Mononuclear cell (primary cell): ENCODE data around the gene WDR45B. TPM values are rescaled to one million over a fixed set of nuclear protein-coding genes. Genes with fewer than 3 reads are reported as not detected.

ENCODE experiments used
- H3K27me3 ChIP-seq: 2 replicates; pipeline ENCODE4 v1.6.0; 2011; ENCODE audit warnings: low read length, control low read depth; ENCODE audit not compliant: insufficient read depth
- H3K4me1 ChIP-seq: 2 replicates; pipeline ENCODE4 v1.5.1; 2011; ENCODE audit warnings: mild to moderate bottlenecking, low read length, control low read depth; ENCODE audit not compliant: insufficient read depth
- H3K4me3 ChIP-seq: 2 replicates; pipeline ENCODE4 v1.5.1; 2011; ENCODE audit warnings: mild to moderate bottlenecking, low read length, moderate library complexity
- H3K9me3 ChIP-seq: 2 replicates; pipeline ENCODE4 v1.5.1; 2011; ENCODE audit warnings: low read depth, mild to moderate bottlenecking, control low read depth, low read length
- total RNA-seq: library from RNA; depleted of rRNA; stranded (reverse); fragments of >200 nt; gene quantifications from one replicate; pipeline ENCODE4 v1.2.3, GENCODE V29; 2012

WDR45B gene
- total RNA-seq, 1 donor, result 73.3 TPM

DNA sequence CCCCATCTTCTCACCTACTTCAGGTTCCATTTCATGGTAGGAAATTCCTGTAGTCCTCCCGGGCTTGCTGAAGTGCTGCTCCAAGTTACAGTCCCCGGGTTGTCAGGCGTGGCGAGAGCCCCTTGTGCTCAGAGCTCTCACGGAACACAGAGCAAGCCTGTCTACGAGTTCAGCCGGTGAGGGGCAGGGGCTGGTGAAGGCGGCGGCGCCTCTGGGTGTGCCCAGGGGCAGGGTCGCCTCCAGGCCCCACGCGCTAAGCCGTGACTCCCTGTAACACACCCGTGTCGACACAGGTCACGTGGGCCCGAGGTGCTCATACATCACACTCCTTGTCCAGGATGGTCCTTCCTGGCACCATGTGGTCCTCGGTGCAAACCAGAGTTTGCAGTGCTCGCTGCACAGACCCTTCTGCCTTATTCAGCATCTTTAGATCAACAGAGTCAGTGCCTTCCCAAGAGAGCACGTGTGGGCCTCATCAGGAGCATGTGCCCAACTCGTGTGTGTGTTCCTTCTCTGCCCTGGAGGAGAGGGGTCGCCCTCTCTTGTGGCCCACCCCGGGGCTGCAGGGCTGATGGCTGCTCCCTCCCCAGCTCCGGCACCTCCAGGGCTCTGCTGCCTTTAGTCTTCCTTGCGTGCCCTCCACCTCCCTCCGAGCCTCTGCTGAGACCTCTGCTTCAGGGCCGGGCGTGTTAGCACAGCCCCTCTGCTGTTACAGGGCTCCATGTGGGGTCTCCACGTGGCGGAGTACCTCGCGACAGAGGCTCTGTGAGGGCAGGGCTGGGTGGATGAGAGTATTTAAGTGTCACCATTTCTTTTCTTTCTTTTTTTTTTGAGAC is 51.2 kb downstream of the WDR45B start:
- H3K4me1 ChIP-seq, result peaks cover 28% of the 10 kb centered on the region
- no peaks in the 10 kb centered on the region for H3K9me3 ChIP-seq
- H3K27me3 ChIP-seq, result no peaks in the 10 kb centered on the region
- no peak overlapping the region for H3K4me3 ChIP-seq

DNA sequence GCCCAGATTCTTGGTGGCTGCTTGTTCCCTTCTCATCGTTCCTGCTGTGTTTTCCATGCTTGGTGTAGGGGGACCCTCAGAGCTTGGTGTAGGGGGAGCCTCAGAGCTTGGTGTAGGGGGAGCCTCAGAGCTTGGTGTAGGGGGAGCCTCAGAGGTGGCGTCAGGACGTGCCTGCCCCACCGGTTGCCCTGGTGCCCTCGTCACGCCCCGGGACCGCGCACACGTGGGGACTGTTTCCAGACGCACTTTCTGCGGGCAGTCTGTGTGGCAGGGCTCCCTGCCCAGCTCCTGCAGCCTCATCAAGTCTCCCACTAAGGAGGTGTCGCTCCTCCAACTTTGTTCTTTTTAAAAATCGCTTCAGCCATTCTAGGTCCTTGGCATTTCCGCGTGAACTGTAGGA is 51.9 kb downstream of the WDR45B start:
- Histone ChIP-seq H3K27me3 (no peaks in the 10 kb centered on the region), H3K4me1 (peaks cover 36% of the 10 kb centered on the region), H3K9me3 (no peaks in the 10 kb centered on the region), H3K4me3 (no peak overlapping the region)

DNA sequence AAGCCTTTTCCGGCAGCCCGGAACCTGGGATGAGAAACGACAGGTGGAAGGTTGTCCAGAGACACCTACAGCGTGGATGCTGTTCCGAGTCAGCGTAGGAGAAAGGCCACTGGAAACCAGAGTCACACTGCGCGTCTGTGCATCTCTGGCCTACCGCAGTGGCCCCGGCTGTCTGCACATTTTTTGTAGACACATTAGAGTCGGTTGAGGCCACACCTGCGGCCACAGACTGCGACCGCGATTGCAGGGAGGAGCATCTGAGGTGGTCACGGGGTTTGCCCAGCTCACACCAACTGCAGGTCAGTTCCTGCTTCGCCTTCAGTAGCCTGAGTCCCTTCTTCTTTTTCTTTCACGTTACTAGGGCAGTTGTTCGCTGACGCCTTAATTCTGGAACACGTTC is 52.4 kb downstream of the WDR45B start:
- H3K27me3 ChIP-seq, result no peaks in the 10 kb centered on the region
- no peak overlapping the region for H3K4me3 ChIP-seq
- peaks cover 38% of the 10 kb centered on the region for H3K4me1 ChIP-seq
- no peaks in the 10 kb centered on the region for H3K9me3 ChIP-seq

DNA sequence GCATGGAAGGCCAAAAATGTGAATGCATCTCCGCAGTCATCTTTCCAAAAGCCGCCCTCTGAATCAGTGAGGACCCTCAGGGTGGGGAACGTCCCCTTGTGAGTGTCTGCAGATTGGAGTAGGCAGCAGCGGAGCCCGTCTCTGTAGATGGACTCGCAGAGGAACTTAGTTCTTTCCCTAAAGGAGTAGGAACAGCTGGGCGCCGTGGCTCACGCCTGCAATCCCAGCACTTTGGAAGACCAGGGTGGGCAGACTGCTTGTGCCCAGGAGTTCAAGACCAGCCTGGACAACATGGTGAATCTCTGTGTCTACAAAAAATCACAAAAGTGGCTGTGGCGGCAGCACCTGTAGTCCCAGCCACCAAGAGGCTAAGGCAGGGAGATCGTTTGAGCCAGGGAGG is 53.7 kb downstream of the WDR45B start:
- H3K27me3 ChIP-seq, result no peaks in the 10 kb centered on the region
- H3K9me3 ChIP-seq, result no peaks in the 10 kb centered on the region
- H3K4me3 ChIP-seq, result no peak overlapping the region
- peaks cover 38% of the 10 kb centered on the region for H3K4me1 ChIP-seq

DNA sequence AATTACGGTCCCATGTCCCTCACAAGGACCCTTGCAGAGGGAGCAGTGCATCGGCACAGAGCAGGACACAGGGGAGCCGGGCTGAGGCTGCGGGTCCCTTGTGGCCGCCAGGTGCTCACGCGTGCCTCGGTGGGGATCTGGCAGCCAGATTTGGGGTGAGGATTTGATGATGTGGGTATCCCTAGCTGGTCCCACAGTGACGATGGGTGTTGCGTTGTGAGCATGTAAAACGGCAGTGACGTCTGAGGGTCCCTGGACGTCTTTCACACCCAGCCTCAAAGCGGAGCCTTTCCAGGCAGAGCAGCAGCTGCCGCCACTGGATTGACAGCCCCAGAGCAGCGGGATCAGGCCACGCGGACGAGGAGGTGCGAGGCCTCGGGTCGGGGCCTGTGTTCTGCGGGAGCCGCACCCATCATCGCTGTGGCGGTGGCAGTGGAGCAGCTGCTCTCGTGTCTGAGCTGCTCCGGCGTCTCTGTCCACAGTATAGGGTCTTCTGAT is 54.6 kb downstream of the WDR45B start:
- Histone ChIP-seq H3K4me1 (peaks cover 38% of the 10 kb centered on the region), H3K9me3 (no peaks in the 10 kb centered on the region), H3K27me3 (no peaks in the 10 kb centered on the region), H3K4me3 (peak overlapping the region; percentile 42)

DNA sequence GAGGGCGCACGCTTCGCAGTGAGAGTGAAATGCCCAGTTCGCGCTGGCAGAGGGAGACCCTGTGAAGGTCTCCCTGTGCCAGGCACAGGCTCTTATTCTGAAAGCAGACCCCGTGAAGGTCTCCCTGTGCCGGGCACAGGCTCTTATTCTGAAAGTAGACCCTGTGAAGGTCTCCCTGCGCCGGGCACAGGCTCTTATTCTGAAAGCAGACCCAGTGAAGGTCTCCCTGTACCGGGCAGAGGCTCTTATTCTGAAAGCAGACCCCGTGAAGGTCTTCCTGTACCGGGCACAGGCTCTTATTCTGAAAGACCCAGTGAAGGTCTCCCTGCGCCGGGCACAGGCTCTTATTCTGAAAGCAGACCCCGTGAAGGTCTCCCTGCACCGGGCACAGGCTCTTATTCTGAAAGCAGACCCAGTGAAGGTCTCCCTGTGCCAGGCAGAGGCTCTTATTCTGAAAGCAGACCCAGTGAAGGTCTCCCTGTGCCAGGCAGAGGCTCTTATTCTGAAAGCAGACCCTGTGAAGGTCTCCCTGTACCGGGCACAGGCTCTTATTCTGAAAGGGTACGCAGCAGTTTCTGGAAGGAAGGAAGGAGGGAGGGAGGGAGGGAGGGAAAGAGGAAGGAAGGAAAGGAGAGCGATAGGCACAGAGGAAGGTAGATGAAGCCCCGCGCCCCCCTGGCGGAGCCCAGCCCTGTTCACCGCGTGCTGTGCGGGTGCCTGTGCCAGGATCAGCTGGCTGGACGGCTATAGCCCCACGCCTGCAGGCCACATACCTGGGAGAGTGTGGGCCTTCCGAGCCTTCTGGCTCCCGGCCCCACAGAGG is 55.3 kb downstream of the WDR45B start:
- Histone ChIP-seq H3K4me3 (peak overlapping the region; percentile 42), H3K4me1 (peaks cover 38% of the 10 kb centered on the region), H3K27me3 (no peaks in the 10 kb centered on the region)

DNA sequence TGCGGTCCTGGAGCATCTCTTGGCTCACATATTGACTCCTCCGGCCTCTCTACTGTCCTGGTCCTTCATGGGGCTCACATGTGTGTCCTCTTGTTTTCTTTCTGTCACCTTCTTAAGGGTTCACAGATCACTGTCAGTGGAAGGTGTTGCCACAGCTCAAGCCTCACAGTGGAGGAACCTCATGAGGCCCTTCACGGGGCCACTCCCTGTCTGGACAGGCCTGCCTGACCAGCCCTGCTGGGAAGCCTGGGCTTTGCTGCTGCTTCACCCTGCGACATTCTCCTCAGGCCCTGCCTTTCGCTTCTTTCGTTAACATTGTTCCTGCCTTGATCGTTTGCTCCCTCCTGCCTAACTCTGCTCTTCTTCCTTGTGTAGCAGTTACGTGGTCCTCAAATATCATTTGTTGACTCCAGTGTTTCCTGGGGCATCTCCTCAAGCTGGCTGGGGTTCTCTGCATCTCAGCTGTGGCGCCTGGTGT is 55.9 kb downstream of the WDR45B start:
- Histone ChIP-seq H3K4me1 (peaks cover 38% of the 10 kb centered on the region), H3K4me3 (no peak overlapping the region), H3K9me3 (no peaks in the 10 kb centered on the region), H3K27me3 (no peaks in the 10 kb centered on the region)

More for the DNA sequence above, 55.3 kb downstream of the WDR45B start:
- H3K9me3 ChIP-seq, result no peaks in the 10 kb centered on the region

DNA sequence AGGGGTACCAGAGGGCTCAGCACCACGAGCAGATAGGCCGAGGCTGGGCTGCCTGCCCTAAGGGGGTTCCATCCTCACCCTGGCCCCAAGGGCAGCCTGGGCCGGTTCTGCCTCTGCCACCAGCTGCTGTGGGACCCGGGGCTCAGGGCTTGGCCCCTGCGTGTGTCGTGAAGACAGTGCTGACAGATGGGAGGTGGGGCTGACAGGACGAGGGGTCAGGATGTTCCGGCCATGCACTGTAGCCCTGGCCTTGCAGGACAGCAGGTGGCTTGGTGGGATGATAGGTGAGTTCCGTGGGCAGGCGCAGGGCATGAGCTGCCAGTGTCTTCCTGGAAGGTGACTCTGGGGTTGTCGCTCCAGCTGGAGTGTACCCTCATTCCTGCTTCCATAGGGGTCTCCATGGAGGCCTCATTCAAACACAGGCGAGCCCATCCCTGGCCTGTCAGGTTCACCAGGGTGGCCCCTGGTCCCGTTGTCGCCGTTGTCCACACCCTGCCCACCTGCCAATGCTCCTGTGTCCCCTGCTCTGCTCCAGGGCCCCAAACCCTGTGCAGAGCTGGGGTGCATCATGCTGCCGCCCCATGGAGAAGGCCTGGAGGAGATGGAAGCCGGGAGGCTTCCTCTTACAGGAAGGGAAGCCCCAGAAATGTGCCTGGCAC is 57.2 kb downstream of the WDR45B start:
- H3K27me3 ChIP-seq, result no peaks in the 10 kb centered on the region
- H3K4me1 ChIP-seq, result peaks cover 43% of the 10 kb centered on the region
- H3K4me3 ChIP-seq, result no peak overlapping the region
- no peaks in the 10 kb centered on the region for H3K9me3 ChIP-seq

DNA sequence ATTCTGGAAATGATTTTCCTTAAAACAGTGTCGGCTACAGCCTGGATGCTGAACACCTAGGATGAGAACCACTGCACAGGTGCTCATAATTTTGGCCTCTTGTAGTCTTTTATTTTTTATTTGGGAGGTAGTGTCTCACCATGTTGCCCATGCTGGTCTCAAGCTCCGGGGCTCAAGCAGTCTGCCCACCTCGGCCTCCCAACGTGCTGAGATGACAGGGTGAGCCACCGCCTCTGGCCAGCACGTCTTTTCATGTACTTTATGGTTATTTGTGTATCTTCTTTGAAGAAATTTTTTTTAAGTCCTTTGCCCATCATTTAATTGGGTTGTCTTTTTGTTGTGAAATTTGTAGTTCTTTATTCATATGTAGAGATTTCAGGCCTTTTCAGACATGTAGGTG is 58.0 kb downstream of the WDR45B start:
- Histone ChIP-seq H3K27me3 (no peaks in the 10 kb centered on the region), H3K4me3 (no peak overlapping the region)

DNA sequence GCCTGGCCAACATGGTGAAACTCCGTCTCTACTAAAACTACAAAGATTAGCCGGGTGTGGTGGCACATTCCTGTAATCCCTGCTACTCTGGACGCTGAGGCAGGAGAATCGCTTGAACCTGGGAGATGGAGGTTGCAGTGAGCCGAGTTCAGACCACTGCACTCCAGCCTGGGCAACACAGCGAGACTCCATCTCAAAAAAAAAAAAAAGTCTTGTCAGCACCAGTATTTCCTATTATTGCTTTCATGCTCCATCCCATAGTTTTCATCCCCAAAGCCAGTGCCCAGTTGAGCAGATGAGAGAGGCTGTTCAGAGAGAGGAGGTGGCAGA is 58.4 kb downstream of the WDR45B start:
- no peaks in the 10 kb centered on the region for H3K27me3 ChIP-seq
- H3K9me3 ChIP-seq, result no peaks in the 10 kb centered on the region
- H3K4me3 ChIP-seq, result no peak overlapping the region
- peaks cover 42% of the 10 kb centered on the region for H3K4me1 ChIP-seq

More for the DNA sequence above, 58.0 kb downstream of the WDR45B start:
- Histone ChIP-seq H3K9me3 (no peaks in the 10 kb centered on the region), H3K4me1 (peaks cover 43% of the 10 kb centered on the region)

DNA sequence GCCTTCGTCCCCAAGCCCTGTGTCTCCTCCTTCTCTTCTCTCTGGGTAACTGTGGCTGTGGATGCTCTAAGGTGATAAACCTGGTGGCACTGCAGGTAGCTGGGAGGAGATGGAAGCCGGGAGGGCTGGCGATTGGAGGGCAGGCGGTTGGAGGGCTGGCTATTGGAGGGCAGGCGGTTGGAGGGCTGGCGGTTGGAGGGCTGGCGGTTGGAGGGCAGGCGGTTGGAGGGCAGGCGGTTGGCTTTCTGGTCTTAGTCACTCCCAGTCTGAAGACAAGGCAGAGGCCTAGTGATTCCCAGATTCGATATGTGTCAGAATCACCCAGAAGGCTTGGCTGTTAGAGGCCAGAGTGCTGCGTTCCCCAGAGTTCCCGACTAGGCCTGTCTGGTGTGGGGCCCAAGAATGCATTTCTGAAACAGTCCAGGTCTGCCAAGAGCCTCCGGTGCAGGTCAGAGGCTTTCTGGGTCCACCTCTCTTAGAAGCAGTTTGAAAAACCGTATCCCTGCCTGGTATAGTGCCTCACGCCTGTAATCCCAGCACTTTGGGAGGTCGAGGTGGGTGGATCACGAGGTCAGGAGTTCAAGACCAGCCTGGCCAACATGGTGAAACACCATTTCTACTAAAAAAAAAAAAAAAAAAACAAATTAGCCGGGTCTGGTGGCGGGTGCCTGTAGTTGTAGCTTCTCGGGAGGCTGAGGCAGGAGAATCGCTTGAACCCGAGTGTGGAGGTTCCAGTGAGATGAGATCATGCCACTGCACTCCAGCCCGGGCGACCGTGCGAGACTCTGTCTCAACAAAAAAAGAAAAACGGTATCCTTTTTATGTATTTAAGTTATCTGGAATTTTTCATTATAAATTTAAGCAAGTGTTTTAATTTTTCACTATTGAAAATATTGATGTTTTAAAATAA is 59.7 kb downstream of the WDR45B start:
- H3K4me3 ChIP-seq, result no peak overlapping the region
- no peaks in the 10 kb centered on the region for H3K9me3 ChIP-seq
- H3K4me1 ChIP-seq, result peaks cover 29% of the 10 kb centered on the region
- no peaks in the 10 kb centered on the region for H3K27me3 ChIP-seq

DNA sequence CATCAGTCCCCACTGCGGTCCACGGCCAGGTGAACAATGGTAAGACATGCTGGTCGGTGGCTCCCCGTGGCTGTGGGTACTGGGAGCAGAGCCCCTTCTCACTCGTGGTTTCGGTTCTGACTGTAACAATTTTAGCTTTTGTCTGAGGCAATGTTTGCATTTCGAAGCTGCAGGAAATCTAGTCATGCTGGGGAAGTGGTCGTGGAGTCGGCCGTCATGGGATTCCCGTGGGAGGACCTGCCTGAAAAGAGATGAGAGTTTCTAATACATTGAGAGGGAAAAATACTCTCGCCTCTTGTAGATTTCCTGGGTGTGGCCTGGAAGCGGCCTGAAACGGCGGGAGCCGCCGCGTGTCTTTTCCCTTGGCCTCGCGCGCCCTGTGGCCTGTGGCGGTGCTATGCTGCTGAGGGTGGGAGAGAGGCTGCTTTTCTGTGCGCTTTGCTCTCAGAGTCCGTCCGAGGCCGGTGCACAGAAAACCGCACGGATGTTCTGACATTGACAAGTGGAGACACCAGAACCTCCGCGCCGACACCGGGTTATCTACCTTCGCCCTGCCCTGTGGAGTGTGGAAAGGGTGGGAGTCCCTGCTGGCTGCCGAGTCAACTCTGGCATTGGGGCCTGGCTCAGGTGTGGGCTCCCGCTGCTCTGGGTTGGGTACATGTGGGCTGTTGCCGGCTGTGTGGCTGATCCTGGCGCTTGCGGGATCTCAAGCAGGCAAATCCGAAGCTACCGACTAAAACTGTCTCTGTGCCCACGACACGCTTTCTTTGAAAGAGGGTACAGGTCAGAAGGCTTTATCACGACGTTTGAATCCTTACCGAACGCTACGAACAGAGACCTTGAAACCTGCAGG is 60.8 kb downstream of the WDR45B start:
- Histone ChIP-seq H3K4me3 (no peak overlapping the region), H3K9me3 (no peaks in the 10 kb centered on the region), H3K4me1 (peaks cover 19% of the 10 kb centered on the region), H3K27me3 (no peaks in the 10 kb centered on the region)

DNA sequence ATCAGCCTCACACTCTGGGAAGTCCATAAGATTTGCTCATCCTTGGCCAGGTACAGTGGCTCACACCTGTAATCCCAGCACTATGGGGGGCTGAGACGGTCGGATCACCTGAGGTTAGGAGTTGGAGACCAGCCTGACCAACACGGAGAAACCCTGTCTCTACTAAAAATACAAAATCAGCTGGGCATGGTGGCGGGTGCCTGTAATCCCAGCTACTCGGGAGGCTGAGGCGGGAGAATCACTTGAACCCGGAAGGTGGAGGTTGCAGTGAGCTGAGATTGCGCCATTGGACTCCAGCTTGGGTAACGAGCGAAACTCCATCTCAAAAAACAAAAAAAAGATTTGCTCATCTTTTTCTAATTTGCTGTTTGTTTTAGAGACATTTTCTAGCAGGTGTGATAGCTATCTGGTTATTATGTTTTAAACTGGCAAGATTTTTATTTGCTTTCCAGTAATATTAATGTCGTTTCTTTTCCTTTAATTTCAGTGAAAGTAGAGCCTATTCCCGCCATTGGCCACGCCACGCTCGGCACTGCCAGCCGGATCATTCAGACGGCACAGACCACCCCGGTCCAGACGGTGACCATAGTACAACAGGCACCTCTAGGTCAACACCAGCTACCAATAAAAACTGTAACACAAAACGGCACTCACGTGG is 61.5 kb downstream of the WDR45B start:
- H3K4me3 ChIP-seq, result no peak overlapping the region
- no peaks in the 10 kb centered on the region for H3K27me3 ChIP-seq
- H3K4me1 ChIP-seq, result peaks cover 11% of the 10 kb centered on the region
- no peaks in the 10 kb centered on the region for H3K9me3 ChIP-seq
